Putamen (tissue), 1 donor: Measurements from ENCODE around the gene GABPB1.
"Not testable (repeated sequence)": the region's sequence is repeated elsewhere in the genome, so short reads cannot be mapped to it uniquely, and the experiment has no call there.

Experiments used
- DNase-seq: peaks from one replicate; pipeline ENCODE4 v3.0.0-alpha.2; 2016; ENCODE audit warnings: low spot score

The GABPB1 gene

GRCh38 chr15:50354838-50355618 is at the start of gene GABPB1:
GABPB1 (minus strand) TSS chr15:50355198; CDS start chr15:50309798, 45,400 bp downstream.
- DNase-seq: peak; percentile 91

- DNase-seq: not testable (repeated sequence)
These were observed 36.6 kb upstream of the GABPB1 start for GRCh38 chr15:50391561-50391960.

DNA sequence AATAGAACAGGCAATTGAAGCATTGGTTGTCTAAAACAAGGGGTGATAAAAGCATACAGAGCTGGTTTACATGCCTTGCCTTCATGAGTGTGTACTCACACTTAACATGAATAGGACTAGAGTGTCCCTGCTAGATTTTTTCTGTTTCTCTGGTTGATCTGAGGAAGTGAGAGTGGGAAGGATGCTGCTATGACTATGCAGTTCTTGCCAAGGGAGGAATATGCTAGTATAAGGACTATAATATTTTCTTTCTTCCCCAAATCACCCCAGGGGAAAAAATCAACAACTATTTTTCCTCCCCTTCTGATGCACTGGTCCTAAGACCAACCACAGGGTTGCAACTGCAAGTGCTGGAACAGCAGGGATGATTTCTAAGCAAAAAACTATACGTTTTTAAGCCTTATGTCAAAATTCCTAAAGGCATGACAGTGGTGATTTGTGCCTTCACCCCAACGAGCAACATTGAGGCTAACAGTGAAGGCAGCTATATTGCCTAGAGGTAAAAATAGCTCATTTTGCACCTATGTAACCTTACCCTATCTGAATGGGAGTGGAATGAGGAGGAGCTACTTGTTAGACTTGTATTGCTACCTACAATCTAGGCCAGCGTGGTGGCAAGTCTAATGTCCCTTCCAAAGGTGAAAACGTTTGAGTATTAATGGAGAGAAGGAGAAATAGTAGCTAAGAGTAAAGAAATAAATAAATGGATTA is 35.7 kb upstream of the GABPB1 start:
- no peak for DNase-seq

DNA sequence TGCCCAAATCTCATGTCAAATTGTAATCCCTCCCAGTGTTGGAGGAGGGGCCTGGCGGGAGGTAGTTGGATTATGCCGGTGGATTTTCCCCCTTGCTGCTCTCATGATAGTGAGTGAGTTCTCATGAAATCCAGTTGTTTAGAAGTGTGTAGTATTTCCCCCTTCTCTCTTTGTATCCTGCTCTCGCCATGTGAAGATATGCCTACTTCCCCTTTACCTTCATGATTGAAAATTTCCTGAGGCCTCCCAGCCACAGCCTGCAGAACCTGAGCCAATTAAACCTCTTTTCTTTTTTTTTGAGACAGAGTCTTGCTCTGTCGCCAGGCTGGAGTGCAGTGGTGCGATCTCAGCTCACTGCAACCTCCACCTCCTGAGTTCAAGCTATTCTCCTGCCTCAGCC is 27.4 kb upstream of the GABPB1 start:
- DNase-seq: not testable (repeated sequence)

GRCh38 chr15:50381438-50381837 is 26.4 kb upstream of the GABPB1 start:
- no peak for DNase-seq

- DNase-seq: no peak
These were observed 25.1 kb upstream of the GABPB1 start for GRCh38 chr15:50380089-50380488.

GRCh38 chr15:50379413-50379812 is 24.4 kb upstream of the GABPB1 start:
- not testable (repeated sequence) for DNase-seq

DNA sequence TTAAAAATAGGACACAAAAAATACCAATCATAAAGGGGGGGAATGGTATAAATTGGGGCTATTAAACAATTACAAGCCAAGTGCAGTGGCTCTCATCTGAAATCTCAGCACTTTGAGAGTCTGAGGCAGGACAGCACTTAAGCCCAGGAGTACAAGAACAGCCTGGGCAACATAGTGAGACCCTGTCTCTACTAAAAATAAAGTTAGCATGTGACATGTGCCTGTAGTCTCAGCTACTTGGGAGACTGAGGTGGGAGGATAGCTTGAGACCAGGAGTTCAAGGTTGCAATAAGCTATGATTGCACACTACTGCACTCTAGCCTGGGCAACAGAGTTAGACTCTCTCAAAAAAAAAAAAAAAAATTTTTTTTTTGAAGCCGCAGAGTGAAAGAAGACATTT is 23.8 kb upstream of the GABPB1 start:
- DNase-seq: no peak

GRCh38 chr15:50377867-50378751 is 23.1 kb upstream of the GABPB1 start:
- DNase-seq: no peak

DNA sequence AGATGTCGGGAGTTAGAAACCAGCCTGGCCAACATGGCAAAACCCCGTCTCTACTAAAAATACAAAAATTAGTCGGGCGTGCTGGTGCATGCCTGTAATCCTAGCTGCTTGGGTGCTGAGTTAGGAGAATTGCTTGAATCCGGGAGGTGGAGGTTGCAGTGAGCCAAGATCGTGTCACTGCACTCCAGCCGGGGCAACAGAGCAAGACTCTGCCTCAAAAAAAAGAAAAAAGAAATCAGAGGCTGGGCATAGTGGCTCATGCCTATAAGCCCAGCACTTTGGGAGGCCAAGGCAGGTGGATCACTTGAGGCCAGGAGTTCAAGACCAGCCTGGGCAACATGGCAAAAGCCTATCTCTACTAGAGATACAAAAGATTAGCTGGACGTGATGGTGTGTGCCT is 14.6 kb upstream of the GABPB1 start:
- not testable (repeated sequence) for DNase-seq

DNA sequence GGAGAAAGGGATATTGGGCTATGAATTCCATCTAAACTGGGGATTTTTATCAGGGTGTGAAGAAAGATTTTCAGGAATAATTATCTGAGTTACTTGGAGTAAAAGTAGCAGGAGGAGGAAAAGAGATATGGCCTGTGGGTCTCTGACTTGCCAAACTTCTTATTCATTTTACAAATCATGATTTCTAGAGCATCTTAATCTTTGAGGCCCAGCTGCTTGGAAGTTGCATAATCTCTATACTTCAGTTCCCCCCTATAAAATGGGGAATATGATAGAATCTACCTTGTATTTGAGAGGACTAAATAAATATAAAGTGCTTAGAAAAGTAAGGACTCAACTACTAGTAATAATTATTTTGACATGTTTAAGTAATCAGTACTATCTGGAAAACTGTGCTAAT is 11.0 kb upstream of the GABPB1 start:
- DNase-seq: no peak

- no peak for DNase-seq
These were observed 10.6 kb upstream of the GABPB1 start for GRCh38 chr15:50365570-50365969.

DNA sequence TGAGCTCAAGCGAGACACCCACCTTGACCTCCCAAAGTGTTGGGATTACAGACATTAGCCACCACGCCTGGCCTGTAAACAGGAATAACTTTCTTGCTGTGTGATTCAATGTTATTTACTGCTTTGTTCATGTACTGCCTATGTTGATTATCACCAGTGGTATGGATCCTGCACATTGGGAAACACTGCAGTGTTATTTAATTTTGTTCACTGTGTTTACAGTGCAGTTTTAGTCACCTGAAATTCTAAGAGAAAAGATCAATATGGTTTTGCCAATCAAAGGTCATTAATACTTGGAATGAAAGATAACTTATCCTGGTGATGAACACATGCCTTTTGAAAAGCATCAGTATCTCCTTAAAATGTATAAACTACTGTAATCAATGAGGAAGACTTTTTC is 8.6 kb upstream of the GABPB1 start:
- DNase-seq: no peak

DNA sequence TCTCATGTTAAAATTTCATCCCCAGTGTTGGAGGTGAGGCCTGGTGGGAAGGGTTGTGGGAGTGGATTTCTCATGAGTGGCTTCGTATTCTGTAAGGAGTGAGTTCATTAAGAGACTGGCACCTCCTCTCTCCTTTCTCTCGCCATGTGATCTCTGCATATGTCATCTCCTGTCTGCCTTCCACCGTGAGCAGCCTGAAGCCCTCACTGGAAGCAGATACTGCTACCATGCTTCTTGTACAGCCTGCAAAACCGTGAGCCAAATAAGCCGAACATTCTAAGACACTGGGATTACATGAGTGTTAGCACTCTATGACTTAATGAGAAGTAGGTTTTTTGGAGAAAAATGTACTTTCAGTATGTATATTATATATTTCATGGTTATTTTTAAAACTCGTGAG is 6.8 kb upstream of the GABPB1 start:
- DNase-seq: no peak

DNA sequence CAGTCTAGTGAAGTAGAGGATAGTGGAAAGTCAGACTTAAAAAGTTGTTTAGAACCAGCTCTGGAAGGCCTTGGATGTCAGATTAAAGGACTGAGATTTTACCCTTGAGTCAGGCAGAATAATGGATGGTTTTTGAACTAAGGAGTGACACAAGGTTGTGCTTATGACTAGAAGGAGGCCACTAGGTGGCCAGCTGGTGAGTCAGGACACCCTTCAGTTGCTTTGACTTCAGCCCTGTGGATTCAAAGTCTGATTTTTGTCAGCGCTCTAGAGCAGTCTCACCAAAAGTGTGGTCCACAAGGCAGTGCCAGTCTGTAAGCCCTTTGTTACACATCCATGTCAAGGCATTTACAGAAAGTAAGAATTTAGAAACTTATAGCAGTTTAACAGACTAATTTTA is 3.8 kb upstream of the GABPB1 start:
- no peak for DNase-seq

DNA sequence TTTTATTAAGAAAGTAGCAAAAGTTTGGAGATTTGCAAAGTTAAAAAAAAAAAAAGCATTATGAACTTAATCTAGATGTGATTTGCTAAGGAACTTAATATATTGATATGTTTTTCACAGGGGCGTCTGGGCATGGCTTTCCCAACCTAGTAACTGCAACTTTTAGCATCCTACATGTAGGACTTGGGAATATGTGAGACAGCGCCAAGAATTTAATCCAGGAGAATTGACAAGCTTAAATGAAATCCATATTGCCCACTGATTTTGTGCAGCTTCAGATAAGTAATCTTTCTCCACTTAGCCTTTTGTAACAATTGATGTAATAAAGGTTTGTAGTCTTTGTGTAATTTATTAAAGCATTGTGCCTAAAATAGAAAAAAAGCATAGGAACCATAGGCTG is 982 bp upstream of the GABPB1 start:
- DNase-seq: no peak

- DNase-seq: no peak
These were observed 564 bp upstream of the GABPB1 start for GRCh38 chr15:50355619-50355905.

DNA sequence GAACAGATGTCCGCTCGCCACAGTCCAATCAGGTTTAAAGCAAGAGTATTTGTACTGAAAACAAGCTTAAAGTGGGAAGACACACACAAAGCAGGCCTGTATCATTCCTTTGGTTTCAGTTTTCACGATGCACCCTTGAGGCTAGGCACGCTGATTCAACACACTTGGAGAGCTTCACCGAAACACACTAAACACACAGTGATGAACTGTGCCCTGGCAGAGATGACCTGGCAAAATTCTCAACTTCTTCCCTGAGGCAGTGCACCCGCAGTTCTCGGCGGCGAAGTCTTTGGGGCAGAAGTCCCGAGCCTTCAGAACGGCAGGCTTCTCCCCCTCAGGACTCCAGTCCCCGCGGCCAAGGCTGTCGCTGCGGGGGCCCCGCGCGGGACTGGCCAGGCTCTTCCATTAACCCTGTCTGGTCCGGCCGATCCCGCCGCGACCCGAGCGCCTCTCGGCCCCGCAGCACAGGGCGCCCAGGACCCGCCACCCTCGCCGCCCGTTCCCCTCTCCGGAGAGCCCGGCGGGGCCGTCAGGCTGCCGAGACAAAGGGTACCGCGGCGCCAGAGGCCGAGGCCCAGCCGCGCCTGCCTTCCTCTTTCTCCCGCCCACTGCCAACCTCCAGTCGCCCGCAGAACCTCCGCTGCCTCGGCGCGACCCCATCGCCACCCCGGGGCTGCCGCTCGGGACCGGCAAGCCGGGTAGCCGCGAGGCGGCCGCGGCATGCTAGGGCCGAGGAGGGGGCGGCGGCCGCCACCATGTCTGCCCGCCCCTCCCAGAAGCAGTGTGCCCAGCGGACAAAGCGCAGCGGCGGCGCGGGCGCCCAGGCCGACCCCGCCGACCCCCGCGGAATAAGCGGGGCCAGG is 792 bp downstream of the GABPB1 start:
- peak; percentile 31 for DNase-seq

DNA sequence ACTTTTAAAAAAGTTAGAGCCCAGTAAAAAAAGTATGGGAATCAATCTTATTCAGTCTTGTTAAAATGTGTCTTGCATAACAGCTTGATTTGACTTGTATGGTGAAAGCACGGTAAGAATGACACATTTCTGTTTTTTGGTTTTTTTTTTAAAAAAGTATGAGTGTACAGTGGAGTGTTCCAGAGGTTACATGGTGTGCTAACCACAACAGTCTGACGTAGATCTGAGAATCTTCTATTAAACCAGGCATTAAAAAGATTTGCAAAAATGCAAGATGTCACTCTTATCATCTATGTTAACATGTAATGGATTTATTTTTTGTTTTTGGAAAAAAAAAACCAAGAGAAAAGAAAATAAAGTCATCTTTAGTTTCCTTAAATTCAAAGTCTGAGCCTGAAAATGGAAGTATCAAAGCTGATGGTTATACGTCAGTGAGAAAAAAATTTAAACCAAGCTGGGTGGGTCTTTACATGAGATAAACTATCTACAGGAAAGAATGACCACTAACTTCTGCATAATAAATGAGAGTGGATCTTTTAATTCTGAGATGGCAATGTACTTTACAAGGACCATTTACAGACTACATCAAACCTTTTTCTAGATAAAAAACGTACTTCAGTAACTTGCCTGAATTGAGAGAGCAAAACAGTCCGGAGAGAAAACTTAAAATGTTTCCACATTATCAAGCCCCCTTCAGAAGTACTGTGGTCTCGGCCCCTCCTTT is 1.6 kb downstream of the GABPB1 start:
- DNase-seq: no peak

DNA sequence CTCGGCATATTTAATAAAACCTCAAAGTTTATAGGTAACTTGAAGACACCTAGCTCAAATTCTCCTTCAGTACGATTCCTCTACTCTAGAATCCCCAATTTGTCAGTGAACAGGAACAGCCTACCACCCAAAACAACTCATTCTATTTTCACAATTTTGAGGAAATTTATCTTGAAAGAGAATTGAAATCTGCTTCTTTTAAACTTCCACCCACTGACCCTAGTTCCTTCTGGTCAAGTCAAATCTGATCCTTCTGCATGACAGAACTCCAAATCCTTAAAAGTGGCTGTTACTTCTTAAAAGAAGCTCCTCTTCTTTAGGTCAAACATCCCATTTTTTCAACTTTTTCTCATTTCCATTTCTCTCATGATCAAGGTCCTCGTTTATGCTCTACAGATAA is 4.4 kb downstream of the GABPB1 start:
- no peak for DNase-seq

- no peak for DNase-seq
These were observed 9.7 kb downstream of the GABPB1 start for GRCh38 chr15:50345298-50345697.
